ENCODE data around the gene C16orf95. TPM values are rescaled to one million over a fixed set of nuclear protein-coding genes. Genes with fewer than 3 reads are reported as not detected.
"Not testable (repeated sequence)": the region's sequence is repeated elsewhere in the genome, so short reads cannot be mapped to it uniquely, and the experiment has no call there.

Gene C16orf95
- polyA plus RNA-seq, 4 donors: 3.0 to 5.2 (median 4.3) TPM

- no peak for DNase-seq (ENCODE audit: low read depth in 4 of 4, low spot score in 2 of 4)
Observed at GRCh38 chr16:87259431-87259830, 57.8 kb downstream of the C16orf95 start.

GRCh38 chr16:87258653-87259052 lies 58.5 kb downstream of the C16orf95 start:
- DNase-seq (ENCODE audit: low read depth in 4 of 4, low spot score in 2 of 4): not testable (repeated sequence)

DNA sequence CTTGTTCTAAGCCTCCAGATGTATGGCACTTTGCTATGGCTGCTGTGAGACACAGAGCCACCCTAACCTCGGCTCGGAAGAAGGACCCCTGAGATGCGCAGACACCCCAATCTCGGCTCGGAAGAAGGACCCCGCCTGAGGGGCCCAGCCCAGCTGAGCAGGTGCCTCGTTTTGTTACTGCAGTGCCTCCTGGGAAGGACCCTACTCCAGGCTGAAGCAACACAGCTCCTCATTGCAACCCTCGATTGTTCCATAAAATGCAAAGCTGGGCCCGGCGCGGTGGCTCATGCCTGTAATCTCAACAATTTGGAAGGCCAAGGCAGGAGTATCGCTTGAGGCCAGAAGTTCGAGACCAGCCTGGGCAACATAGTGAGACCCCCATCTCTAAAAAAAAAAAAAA lies 61.3 kb downstream of the C16orf95 start:
- DNase-seq (ENCODE audit: low read depth in 4 of 4, low spot score in 2 of 4): no peak

DNA sequence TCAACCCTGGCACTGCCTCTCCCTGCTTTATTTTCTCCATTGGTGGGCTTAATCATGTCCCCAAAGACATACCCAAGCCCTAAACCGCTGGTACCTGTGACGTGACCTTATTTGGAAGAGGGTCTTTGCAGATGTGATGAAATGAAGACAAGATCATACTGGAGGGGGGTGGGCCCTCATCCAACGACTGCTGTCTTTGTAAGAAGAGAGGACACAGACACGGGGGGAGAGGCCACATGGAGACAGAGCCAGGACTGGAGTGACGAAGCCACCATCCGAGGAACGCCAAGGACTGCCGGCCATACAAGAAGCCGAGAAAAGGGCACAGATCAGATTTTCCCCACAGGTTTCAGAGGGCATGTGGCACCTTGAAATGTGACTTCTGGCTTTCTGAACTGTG lies 62.5 kb downstream of the C16orf95 start:
- DNase-seq (ENCODE audit: low read depth in 4 of 4, low spot score in 2 of 4): no peak

- no peak for DNase-seq (ENCODE audit: low read depth in 4 of 4, low spot score in 2 of 4)
Observed at GRCh38 chr16:87254296-87254695, 62.9 kb downstream of the C16orf95 start.

GRCh38 chr16:87253536-87253935 lies 63.7 kb downstream of the C16orf95 start:
- no peak for DNase-seq (ENCODE audit: low read depth in 4 of 4, low spot score in 2 of 4)

Other genes starting within 250 kb of the C16orf95 start
- 10 to 100 TPM; 20.7 to 29.5 (median 24.7) TPM for gene FBXO31, start 66.4 kb upstream of the C16orf95 start, polyA plus RNA-seq (ENCODE audit: insufficient read length in 4 of 4)
- 10 to 100 TPM; 58.5 to 72.7 (median 66.1) TPM for gene MAP1LC3B, start 74.9 kb upstream of the C16orf95 start, polyA plus RNA-seq (ENCODE audit: insufficient read length in 4 of 4)
- gene ZCCHC14, start 175.6 kb upstream of the C16orf95 start, polyA plus RNA-seq (ENCODE audit: insufficient read length in 4 of 4): 10 to 100 TPM; 27.9 to 39.1 (median 35.2) TPM